HG02852 (cell line): Measurements from ENCODE around the gene ATL3.
"Not testable (repeated sequence)": the region's sequence is repeated elsewhere in the genome, so short reads cannot be mapped to it uniquely, and the experiment has no call there.

Source experiments
- ATAC-seq: cut with Tn5 transposase; IDR thresholded peaks from one replicate; pipeline ENCODE4 v1.9.1; 2021; ENCODE audit warnings: mild to moderate bottlenecking, moderate library complexity; ENCODE audit not compliant: unreplicated experiment

ATL3 gene

DNA sequence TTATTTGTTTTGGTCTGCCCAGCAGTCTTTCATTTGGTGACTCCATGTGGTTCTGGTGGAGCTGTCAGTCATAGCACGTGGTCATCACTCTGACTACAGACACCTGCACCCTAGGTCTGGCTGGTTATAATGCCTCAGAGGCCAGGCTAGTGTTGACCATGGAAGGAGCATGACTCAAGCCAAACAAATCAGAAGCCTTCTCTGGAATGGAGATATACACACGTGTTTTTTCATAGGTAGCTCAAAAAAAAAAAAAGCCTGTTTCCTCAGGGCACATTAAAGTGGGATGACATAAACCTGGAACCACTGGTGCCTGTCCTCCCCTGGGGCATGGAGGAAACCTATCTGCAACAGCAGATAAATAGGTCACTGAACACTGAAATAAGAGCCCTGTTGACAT, 48.9 kb downstream of the ATL3 start:
- ATAC-seq, result no peak

DNA sequence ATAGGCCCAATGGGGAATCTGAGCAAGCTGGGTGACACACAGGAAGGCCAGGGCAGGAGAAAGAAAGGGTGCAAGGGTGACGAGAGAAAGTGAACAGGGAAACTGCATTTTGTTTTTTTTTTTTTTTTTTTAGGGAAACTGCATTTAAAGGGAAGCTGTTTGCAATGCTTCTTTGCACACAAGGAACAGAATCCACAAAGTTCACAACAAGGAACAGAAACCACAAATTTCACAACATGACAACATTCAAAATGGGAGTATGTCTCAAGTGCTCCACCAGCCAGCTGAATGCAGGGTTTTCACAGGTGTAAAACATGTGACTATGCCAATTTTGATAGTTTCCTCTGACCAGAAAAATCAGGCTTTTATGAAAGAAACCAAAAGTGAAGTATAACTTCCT, 50.1 kb downstream of the ATL3 start:
- no peak for ATAC-seq

GRCh38 chr11:63619967-63620366, 51.2 kb downstream of the ATL3 start:
- no peak for ATAC-seq

- ATAC-seq, result not testable (repeated sequence)
These were observed 53.5 kb downstream of the ATL3 start for GRCh38 chr11:63617686-63618085.

- no peak for ATAC-seq
These were observed 54.2 kb downstream of the ATL3 start for GRCh38 chr11:63616953-63617352.

DNA sequence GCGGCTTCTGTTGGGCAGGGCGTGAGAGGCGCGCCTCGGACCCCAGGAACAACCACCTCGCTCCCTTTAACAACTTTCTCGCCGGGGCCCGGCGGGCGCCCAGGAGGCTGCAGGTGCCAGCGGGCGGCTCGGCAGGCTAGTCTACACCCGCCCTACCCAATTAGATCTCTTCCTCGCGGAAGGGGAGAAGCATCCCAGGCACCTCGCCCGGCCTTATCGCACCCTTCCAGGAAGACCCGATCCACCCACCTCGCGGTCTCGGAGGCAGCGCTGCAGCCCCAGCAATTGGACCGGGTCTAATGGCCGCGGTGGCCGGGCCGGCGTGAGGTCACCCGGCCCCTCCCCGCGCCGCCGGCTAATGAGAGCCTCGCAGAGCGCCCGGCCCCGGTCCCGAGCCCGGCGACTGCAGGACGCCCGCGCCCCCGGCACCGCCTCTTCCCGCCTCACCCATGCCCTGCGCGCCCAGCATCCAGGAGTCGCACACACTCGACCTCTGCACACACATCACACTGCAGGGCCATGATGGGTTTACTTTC, 57.0 kb downstream of the ATL3 start, which contains the start of gene PLAAT3:
Gene PLAAT3, minus strand, starts transcription at position 298 of the 536 bp plus-strand sequence. CDS start 419 bp downstream, outside the sequence.
- ATAC-seq, result no peak

DNA sequence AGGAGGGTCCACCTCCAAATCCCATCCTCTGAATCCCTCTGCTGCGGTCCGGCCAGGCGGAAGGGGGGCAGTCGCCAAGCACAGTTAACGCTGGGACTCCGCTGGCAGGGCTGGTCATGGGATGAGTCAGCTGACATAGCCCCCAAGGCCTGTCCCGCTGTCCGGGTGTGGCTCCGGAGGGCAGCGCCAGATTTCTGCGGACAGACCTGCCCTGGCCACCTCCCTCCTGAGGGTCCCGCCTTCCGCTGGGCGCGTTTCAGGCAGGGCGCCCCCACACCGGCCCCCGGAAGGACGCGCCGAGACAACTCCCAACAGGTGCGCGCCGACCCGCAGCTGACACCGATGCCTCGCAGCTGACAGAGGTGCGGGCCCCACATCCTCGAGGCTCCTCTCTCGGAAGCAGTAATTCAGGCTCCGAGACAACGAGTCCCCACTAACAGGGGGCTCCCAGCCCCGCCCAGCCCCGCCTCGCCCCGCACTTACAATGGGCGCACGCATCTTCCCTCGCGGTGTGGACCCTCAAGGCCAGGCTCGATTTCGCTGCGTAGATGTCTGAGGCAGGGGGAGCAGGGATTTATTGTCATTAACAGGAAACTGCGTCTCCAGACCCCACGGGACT, 57.5 kb downstream of the ATL3 start:
- no peak for ATAC-seq

- no peak for ATAC-seq
These were observed 59.0 kb downstream of the ATL3 start for GRCh38 chr11:63612181-63612580.

- ATAC-seq, result no peak
These were observed 59.8 kb downstream of the ATL3 start for GRCh38 chr11:63611395-63611747.

DNA sequence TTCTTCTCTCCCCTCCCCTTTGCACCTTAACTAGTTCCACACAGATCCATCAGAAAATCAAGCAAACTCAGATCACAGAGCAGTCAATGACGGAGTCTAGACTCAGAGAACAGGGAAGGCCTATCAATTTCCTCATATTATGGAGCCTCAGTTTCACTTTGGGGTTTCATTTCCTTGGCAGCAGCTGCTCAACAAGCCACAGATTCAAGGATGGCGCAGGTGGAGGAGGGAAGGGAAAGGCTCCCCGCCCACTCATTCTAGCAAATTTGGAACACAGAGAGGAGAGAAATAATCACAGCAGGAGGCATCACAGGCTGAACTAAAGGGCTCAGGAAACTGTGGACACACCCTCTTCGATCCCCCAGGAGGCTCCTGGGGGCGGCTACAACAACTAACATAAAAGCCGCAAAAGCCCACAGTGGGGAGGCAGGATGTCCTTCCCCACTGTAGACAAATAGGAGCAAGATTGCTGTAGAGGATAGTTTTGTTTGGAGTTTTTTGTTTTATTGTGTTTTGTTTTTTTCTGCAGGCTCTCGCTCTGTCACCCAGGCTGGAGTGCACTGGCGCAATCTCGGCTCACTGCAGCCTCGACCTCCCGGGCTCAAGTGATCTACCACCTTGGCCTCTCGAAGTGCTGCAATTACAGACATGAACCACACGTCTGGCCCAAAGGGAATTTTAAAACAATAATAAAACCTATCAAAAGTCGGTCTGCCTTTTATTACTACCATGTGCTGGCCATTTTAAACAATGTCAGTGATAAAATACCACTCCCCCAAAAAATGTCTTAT, 60.4 kb downstream of the ATL3 start:
- ATAC-seq, result no peak

DNA sequence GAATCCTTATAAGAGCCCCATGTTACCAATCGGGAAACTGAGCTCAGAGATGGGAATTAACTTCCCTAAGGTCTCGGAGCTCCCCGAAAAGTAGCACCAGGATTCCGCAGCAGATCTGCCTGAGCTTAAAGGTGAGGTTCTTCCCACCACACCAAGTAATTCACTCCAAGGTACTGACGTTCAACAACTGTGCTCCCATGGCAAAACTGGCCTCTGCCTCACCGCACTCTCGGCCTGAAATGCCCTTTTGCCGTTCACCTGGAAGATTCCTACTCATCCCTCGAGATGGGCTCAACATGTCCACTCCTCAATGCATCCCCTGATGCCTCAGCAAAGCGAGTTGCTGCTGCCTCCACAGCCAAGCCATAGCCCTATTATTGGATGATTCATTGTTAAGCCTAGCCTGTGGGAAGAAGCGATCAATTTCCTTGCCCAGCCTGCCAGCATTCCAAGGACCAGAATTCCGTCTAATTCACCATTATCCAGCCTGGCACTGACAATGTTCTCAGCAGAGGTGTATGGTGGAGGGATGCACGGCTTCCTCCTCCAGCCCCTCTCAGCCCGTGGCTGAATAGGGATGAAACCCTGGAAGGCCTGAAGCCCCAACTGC, 61.1 kb downstream of the ATL3 start:
- ATAC-seq, result no peak

DNA sequence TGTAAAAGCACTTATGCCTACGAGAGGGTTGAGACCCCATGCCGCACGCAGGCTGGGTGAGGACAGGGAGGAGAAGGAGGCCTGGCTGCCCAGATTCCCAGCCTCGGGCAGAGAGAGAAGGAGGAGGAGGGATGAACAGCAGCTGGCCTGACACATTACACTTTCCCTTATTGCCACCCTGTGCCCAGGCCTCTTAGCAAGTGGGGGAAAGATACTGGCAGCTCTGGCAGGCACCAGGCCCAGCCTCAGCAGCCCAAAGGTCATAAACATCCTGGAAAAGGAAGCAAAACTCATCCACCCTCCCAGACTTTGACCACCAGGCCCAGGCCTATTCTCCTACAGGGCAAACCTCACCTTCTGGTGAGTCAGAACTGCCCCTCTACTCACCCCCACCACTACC, 61.6 kb downstream of the ATL3 start:
- ATAC-seq, result no peak

DNA sequence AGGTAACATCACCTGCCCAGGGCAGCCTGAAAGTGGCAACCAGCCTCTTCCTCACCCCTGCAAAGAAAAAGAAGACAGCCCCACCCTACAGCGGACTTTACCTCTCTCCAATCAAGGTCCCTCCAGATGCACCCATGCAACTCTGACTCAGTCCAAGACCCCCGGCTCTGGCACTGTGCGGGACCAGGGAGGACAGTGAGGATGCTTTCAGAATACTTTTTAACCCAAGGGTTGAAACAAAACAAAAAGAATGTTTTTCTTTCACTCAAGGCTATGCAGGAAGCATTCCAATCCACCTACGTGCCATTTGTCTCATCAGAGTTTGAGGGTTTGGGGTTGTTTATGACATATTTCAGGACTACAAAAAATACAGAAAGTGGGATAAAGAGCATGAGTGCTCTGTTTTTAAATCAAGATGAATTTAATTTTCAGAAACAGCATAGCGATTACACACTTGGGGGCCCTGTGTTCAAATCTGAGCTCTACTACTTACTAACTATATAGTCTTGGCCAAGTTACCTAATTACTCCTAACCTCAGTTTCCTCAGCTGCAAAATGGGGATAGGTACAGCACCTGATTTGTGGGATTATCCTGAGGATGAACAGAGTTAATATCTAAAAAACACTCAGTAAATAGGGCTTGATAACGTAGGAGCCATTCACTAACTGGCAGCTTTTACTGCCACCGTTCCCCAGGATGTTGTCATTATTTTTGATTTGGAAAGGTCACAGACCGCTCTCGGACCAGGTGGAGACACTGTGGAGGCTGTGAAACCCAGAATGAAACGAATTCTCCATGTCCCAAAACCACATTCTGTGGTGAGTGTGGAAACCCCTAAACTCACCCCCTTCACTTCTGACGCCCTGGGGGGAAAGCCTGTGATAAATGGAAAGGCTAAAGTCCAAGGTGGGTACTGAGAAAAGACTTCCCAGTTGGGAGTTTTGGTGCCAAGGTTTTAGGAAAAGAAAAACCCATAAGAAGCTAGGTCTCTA, 62.5 kb downstream of the ATL3 start:
- no peak for ATAC-seq

- ATAC-seq, result no peak
These were observed 68.0 kb downstream of the ATL3 start for GRCh38 chr11:63603180-63603518.

DNA sequence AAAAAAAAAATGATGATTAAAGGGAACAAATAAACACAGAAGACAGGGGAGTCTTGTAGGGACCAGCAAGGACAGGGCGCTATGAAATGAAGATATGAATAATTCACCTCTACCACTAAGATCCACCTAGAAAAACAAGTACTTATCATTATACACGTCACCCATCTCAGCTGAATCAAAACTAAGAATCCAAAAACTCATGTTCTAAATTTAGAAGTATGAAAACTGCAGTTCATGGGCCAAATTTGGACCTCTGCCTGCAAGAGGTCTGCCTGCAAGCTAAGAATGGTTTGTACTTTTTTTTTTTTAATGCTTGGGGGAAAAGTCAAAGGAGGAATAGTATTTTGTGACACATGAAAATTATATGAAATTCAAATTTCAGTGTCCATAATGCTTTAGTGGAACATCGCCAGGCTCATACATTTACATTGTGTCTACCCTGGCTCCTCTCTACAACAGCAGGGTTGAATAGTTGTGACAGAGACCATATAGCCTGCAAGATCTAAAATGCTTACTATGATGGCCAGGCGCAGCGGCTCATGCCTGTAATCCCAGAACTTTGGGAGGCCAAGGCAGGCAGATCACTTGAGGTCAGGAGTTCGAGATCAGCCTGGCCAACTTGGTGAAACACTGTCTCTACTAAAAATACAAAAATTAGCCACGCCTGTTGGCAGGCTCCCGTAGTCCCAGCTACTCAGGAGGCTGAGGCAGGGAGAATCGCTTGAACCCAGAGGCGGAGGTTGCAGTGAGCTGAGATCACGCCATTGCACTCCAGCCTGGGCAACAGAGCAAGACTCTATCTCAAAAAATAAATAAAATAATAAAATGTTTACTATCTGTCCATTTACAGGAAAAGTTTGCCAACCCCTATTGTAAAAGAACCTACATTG, 68.6 kb downstream of the ATL3 start:
- ATAC-seq, result not testable (repeated sequence)

DNA sequence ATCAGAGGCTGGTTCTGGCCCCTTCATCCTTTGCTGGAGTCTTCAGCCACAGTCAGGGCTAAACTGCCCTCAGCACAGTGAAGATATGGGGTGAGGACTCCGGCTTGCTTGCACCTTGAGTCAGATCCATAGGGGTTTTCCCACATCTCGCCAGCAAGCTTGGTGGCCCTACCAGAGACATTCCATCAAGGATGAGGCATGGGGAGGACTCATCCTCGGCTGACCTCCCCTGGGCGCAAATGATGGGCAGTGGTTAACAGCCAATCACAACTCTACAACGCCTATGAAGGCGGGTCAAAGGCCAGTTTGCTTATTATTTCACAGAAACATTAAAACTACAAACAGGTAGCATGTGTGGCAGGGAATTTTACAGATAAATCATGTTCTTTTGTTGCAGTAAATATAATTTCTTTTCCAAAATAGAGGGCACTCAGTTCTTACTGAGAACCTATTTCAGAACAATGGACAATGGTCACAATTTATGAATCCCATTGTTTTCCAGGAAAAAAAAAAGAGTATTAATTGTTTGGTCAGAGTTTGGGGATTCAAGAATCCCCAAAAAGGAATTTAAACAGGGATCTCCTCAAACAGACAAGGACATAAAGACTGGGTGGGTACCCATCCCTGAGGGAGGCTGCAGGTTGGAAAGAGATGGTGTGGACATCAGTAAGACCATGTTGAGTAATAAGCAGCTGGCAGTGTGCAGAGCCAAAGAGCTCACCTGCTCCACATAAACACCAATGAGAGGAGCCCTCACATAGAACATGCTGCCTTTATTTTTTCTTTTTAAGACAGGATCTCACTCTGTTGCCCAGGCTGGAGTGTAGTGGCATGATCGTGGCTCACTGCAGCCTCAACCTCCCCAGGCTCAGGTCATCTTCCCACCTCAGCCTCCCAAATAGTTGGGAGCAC, 71.7 kb downstream of the ATL3 start:
- ATAC-seq, result no peak

- no peak for ATAC-seq
These were observed 72.6 kb downstream of the ATL3 start for GRCh38 chr11:63598556-63598955.

- no peak for ATAC-seq
These were observed 75.9 kb downstream of the ATL3 start for GRCh38 chr11:63595296-63595695.

DNA sequence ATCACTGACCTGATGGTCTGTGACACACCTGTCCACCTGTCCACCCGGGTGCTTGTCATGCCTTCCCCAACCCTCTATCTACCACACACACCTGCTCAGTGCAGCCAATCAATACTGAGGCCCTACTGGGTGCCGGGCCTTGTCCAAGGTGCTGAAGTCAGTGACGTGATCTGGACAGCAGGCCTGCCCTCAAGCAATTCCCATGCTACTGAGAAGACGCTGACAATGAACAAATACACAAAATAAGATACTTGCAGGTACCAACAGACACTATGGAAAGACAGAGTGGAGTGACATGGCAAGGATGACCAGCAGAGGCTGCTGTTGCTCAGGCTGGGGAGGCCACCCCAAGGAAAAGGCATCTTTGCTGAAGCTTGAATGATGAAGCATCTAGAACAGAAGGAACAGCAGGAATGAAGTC, 78.2 kb downstream of the ATL3 start:
- ATAC-seq, result no peak
